GM19193 (cell line): ENCODE results near the gene BET1.

ENCODE experiments used
- POLR2A ChIP-seq: IDR thresholded peaks from 4 replicates; pipeline ENCODE4 v1.6.1; 2011; ENCODE audit not compliant: insufficient read depth, insufficient read length; ENCODE audit errors: extremely low read depth

Gene BET1

DNA sequence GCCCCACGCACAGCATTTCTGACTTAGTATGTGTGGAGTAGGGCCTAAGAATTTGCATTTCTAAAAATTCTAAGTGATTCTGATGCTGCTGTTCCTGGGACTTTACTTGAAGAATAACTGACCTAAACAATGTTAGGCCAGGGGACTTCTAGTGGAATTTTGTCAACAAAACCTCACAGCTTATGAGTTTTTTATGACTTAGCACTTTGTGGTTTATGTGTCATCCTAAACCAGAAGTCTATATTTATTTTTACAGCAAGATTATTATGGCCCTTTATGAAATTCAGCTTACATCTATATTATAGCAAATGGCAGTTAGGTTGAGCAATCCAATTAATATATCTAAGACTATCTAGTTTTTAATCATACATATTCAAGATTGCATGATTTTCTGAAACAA is 24.6 kb upstream of the BET1 start:
- no peak for TF ChIP-seq POLR2A

GRCh38 chr7:94022550-94022949 is 18.4 kb upstream of the BET1 start:
- TF ChIP-seq POLR2A = no peak

GRCh38 chr7:94016786-94017185 is 12.6 kb upstream of the BET1 start:
- TF ChIP-seq POLR2A = no peak

DNA sequence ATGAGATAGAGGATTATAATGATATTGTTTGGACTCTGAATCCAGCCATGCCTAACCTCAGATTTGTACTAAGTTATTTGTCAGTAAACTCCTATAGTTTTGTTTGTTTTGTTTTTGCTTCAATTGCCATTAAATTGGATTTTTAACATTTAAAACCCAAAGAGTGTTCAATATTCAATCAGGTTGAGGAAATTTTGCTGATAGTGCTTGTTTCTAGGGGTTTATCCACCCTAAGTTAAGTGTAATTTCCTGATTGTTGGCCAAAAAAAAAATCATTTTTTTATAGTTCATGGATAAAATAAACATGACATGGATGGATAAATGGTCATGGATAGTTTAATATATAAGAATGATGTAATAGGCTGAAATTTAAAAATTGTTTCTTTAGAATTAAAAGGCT is 11.4 kb upstream of the BET1 start:
- TF ChIP-seq POLR2A = no peak

DNA sequence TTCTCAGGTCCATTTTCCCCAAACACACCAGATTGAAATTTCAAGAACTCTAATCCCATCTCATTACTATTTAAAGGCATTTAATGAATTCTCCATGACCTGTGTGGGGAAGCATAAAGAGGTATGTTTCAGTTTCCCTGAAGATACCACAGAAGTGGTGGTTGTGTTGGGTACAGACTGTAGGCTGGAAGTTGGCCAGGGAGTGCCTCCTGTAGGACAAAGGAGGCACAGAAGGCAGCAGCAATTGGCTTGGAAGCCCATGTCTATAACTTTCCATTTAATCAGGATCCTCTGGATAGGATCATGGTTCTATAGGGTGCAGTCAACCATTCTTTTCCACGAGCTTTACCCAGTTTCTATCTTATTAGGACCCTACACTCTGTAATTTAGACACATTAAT is 8.6 kb upstream of the BET1 start:
- TF ChIP-seq POLR2A = no peak

- TF ChIP-seq POLR2A = no peak
Observed at GRCh38 chr7:94011714-94012353, 7.7 kb upstream of the BET1 start.

DNA sequence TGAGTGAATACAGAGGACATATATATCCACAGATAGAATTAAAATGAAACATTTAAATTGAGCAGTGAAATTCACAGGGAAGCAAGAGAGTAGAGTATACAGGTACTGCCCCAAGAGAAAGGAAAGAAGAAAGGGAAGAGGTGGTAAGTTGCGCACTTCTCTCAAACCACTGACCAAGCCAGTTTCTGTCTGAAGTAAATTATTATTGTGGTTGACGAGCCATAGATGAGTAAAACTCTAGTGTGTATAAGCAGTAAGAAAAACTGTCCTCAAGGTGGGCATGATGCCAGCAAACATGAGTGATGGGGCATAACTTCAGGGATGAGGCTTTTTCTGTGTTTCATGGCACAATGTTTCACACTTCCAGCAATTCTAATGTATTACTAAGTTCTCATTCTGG is 4.4 kb upstream of the BET1 start:
- TF ChIP-seq POLR2A = no peak

- TF ChIP-seq POLR2A = no peak
Observed at GRCh38 chr7:94005753-94006152, 1.6 kb upstream of the BET1 start.

DNA sequence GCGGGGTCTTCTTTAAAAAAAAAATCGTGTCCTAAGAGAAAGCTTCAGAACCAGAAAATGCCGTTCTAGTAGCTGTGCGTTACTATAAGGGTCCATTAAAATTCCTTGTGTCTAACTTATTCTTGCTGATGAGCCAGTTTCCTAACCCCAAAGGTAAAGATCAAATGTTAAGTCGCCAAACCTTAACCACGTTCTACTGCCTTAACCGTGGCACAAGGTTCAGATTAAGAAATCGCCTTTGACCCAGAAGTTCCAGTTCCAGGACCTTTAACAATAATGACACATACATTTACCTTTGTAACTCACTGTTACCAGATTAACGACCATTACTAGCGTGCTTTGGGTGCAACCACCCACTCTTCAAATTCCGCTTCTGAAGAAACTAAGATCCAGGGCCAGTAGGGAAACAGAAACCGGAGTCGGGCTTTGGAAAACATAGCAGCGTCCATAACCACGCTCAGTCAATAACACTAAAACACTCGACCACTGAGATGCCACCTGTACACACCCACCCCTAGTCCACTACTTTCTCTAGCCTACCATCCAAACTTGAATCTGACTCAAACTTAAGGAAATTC is 620 bp downstream of the BET1 start:
- no peak for TF ChIP-seq POLR2A

DNA sequence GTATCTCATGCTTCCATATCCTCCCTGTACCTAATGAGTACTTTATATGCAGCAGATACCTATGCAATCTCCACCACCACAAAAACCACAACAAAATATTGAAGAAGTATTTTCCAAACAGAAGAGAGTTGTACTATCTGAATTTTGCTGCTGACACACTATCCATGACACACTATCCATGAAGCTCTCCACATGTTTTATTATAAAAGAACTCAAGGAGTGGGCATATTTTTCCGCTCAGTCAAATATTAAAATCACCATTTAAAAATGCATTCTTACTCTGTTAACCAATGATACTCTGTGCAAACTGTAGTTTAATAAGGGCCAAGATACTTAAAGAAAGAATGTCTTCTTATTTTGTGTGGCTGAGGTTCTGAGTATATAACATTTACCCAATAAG is 2.8 kb downstream of the BET1 start:
- no peak for TF ChIP-seq POLR2A

DNA sequence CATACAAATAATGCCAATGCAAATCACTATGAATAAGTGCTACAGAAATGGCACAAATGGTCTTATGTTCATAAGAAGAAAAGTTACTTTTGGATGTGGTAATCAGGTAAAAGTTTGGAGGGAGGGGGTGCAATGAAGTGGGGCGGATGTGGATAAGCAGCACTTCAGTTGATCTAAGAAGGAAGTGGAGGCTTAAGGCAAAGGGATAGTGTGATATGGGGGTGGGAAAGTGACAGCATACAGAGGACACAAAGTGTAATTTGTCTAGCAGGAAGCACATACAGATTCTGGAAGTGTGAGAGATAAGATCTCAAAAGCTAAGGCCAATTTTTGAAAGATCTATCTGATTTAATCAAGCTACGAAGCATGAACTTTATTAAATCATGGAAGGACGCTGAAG is 6.3 kb downstream of the BET1 start:
- no peak for TF ChIP-seq POLR2A

- TF ChIP-seq POLR2A = no peak
Observed at GRCh38 chr7:93992421-93993110, 11.6 kb downstream of the BET1 start.

GRCh38 chr7:93987297-93987696 is 16.9 kb downstream of the BET1 start:
- no peak for TF ChIP-seq POLR2A

GRCh38 chr7:93985101-93985500 is 19.1 kb downstream of the BET1 start:
- TF ChIP-seq POLR2A = no peak

DNA sequence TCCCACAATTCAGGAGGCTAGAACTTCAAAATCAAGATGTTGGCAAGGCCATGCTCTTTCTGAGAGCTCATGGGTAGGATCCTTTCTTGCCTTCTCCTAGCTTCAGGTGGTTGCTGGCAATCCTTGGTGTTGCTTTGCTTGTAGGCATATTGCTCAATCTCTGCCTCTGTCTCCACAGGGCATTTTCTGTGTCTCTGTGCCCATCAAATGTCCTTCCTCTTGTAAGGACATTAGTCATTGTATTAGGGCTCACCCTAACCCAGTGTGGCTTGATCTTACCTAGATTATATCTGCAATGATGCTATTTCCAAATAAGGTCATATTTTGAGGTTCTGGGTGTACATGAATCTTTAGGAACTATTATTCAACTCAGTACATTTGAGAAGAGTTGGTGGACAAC is 20.1 kb downstream of the BET1 start:
- no peak for TF ChIP-seq POLR2A

DNA sequence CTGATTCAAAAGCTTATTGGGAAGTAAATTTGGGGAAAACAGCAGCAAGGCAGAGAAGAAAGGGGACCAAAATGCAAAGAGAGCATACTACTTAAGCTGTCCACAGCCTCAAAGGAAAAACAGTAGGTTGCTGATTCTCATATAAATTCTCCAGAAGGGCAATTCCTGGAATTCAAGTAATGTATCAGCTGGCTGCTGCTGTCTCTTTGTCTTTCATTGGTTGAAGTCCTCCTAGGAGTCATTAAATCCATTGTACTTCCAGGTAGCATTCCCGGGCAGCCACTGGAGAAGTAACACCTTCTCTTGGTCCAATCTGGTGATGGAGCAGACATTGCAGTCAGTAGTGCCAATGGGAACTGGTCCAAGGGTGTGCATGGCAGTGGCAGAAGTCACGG is 22.7 kb downstream of the BET1 start:
- TF ChIP-seq POLR2A = no peak
